ENCODE data around the gene FAM118A. TPM values are rescaled to one million over a fixed set of nuclear protein-coding genes. Genes with fewer than 3 reads are reported as not detected.

Gene FAM118A
- total RNA-seq, 1 experiment from 2014 or later = 37.9 TPM

- Histone ChIP-seq H2BK5ac (ENCODE audit: insufficient read length, low read length) (no peak overlapping the region), H3K23ac (ENCODE audit: insufficient read length, low read depth, low read length) (no peak overlapping the region), H2AK5ac (ENCODE audit: insufficient read length, low read length) (no peak overlapping the region), H3K4ac (ENCODE audit: low read depth, low read length) (no peak overlapping the region), H3K79me2 (ENCODE audit: insufficient read depth, low read length) (no peaks in the 10 kb centered on the region), H3K79me1 (ENCODE audit: insufficient read depth, low read depth, low read length, poor library complexity, severe bottlenecking) (no peaks in the 10 kb centered on the region), H4K8ac (replicated peaks; ENCODE audit: insufficient read length, low read depth, low read length) (no peak overlapping the region), H3K4me2 (ENCODE audit: insufficient read depth, insufficient read length, low read length) (no peak overlapping the region), H3K9ac (ENCODE audit: extremely low read depth, insufficient read length, low read length) (no peak overlapping the region), H3K14ac (ENCODE audit: insufficient read depth, low read length) (no peak overlapping the region), H3K56ac (ENCODE audit: insufficient read length, low read depth, low read length) (no peak overlapping the region), H2BK20ac (ENCODE audit: low read depth, low read length, poor library complexity, severe bottlenecking) (no peak overlapping the region), H3K4me1 (ENCODE audit: insufficient read depth, low read length) (no peaks in the 10 kb centered on the region), H3K18ac (ENCODE audit: insufficient read length, low read depth, low read length) (no peak overlapping the region), H3K23me2 (ENCODE audit: insufficient read length, low read depth, low read length, poor library complexity, severe bottlenecking) (no peaks in the 10 kb centered on the region), H2BK120ac (ENCODE audit: low read depth, low read length, poor library complexity, severe bottlenecking) (no peak overlapping the region), H3K27ac (ENCODE audit: insufficient read length, low read depth, low read length) (no peak overlapping the region), H3K9me3 (ENCODE audit: control insufficient read depth, low read depth, low read length) (no peaks in the 10 kb centered on the region), H2BK15ac (ENCODE audit: low read depth, low read length) (no peak overlapping the region), H3T11ph (ENCODE audit: low read length) (no peak overlapping the region), H2AFZ (ENCODE audit: low read length) (no peak overlapping the region), H4K5ac (ENCODE audit: insufficient read length, low read depth, low read length) (no peak overlapping the region), H4K91ac (ENCODE audit: insufficient read length, low read depth, low read length) (no peak overlapping the region), H3K27me3 (ENCODE audit: insufficient read depth, low read length) (no peaks in the 10 kb centered on the region), H2BK12ac (ENCODE audit: insufficient read length, low read depth, low read length) (no peak overlapping the region), H4K20me1 (ENCODE audit: control insufficient read depth, insufficient read depth, insufficient read length) (no peaks in the 10 kb centered on the region)
- no CpG with 5 or more reads among the region's 3 CpGs for WGBS (ENCODE audit: extremely low coverage, insufficient read length, low lambda C conversion rate)
- H3K27ac Mint-ChIP-seq = no peak overlapping the region
- peaks cover 7% of the 10 kb centered on the region for H3K27me3 Mint-ChIP-seq (ENCODE audit: low read depth)
- H3K4me1 Mint-ChIP-seq = no peaks in the 10 kb centered on the region
- no peak for DNase-seq
- no peak overlapping the region for H3K4me3 Mint-ChIP-seq
- no peaks in the 10 kb centered on the region for H3K36me3 Mint-ChIP-seq (ENCODE audit: insufficient read depth in 1 of 3, low read depth in 3 of 3)
- TF ChIP-seq, protein P1, sequence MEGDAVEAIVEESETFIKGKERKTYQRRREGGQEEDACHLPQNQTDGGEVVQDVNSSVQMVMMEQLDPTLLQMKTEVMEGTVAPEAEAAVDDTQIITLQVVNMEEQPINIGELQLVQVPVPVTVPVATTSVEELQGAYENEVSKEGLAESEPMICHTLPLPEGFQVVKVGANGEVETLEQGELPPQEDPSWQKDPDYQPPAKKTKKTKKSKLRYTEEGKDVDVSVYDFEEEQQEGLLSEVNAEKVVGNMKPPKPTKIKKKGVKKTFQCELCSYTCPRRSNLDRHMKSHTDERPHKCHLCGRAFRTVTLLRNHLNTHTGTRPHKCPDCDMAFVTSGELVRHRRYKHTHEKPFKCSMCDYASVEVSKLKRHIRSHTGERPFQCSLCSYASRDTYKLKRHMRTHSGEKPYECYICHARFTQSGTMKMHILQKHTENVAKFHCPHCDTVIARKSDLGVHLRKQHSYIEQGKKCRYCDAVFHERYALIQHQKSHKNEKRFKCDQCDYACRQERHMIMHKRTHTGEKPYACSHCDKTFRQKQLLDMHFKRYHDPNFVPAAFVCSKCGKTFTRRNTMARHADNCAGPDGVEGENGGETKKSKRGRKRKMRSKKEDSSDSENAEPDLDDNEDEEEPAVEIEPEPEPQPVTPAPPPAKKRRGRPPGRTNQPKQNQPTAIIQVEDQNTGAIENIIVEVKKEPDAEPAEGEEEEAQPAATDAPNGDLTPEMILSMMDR (conservative IDR thresholded peaks at IDR 0.05) = no peak
- H3K9me3 Mint-ChIP-seq = no peaks in the 10 kb centered on the region
These were observed 79.8 kb downstream of the FAM118A start for GRCh38 chr22:45389546-45389945.

Other genes starting within 250 kb of the FAM118A start
- 125 and 134 TPM in 2 replicates for gene NUP50, start 146.0 kb upstream of the FAM118A start, total RNA-seq (2021)
- gene KIAA0930, start 69.0 kb upstream of the FAM118A start, total RNA-seq (2021) = 45.3 and 46.2 TPM in 2 replicates
- not detected in 2 replicates for gene UPK3A, start 25.0 kb upstream of the FAM118A start, total RNA-seq (2021)
- 0.11 TPM in 1 of 2 replicates, not detected in the other for gene SMC1B, start 103.7 kb downstream of the FAM118A start, total RNA-seq (2021)
- gene RIBC2, start 103.8 kb downstream of the FAM118A start, total RNA-seq (2021) = 3.3 and 4.1 TPM in 2 replicates
- gene FBLN1, start 192.9 kb downstream of the FAM118A start, total RNA-seq (2021) = 137 and 140 TPM in 2 replicates